ENCODE results near the gene P2RY12. TPM values are rescaled to one million over a fixed set of nuclear protein-coding genes. Genes with fewer than 3 reads are reported as not detected.

The P2RY12 gene
- total and polyA plus RNA-seq, 12 donors: 0.37 to 13.2 (median 2.6) TPM

GRCh38 chr3:151315136-151315535 is 69.4 kb downstream of the P2RY12 start:
- H3K27ac ChIP-seq: no peak overlapping the region
- no peak for TF ChIP-seq CTCF (IDR thresholded peaks at IDR 0.05)
- no peak for TF ChIP-seq POLR2A (IDR thresholded peaks at IDR 0.05)
- DNase-seq: no peak
- H3K4me1 ChIP-seq (replicated peaks in 1 of 2): peaks cover 6 to 22% of the 10 kb centered on the region in 2 donors
- intact Hi-C loops (cut with DNase I): no loop called here
- H3K9me3 ChIP-seq (replicated peaks in 1 of 3): no peaks in the 10 kb centered on the region
- no peaks in the 10 kb centered on the region for H3K27me3 ChIP-seq
- no peaks in the 10 kb centered on the region for H3K36me3 ChIP-seq (replicated peaks in 1 of 2)
- H3K4me3 ChIP-seq: no peak overlapping the region
- WGBS, 4 donors: 66 to 92% (median 91%) methylated on average over 2 of the region's 2 CpGs

GRCh38 chr3:151314593-151314992 is 70.0 kb downstream of the P2RY12 start:
- no peak overlapping the region for H3K4me3 ChIP-seq
- TF ChIP-seq POLR2A (IDR thresholded peaks at IDR 0.05): no peak
- TF ChIP-seq CTCF (IDR thresholded peaks at IDR 0.05): no peak
- no peak overlapping the region for H3K27ac ChIP-seq
- no peaks in the 10 kb centered on the region for H3K27me3 ChIP-seq
- WGBS, 4 donors: 95 to 100% (median 96%) methylated on average over 5 of the region's 5 CpGs
- no peaks in the 10 kb centered on the region for H3K36me3 ChIP-seq (replicated peaks in 1 of 2)
- DNase-seq: no peak
- no peaks in the 10 kb centered on the region for H3K9me3 ChIP-seq (replicated peaks in 1 of 3)
- H3K4me1 ChIP-seq (replicated peaks in 1 of 2): peaks cover under 1 to 16% of the 10 kb centered on the region in 2 donors
- intact Hi-C loops (cut with DNase I): no loop called here

GRCh38 chr3:151314137-151314536 is 70.4 kb downstream of the P2RY12 start:
- Histone ChIP-seq H3K27me3 (no peaks in the 10 kb centered on the region), H3K9me3 (replicated peaks in 1 of 3) (no peaks in the 10 kb centered on the region), H3K27ac (no peak overlapping the region), H3K4me3 (no peak overlapping the region), H3K36me3 (replicated peaks in 1 of 2) (no peaks in the 10 kb centered on the region), H3K4me1 (replicated peaks in 1 of 2) (peaks cover 0 to 14% of the 10 kb centered on the region in 2 donors)
- intact Hi-C loops (cut with DNase I): no loop called here
- TF ChIP-seq POLR2A (IDR thresholded peaks at IDR 0.05): no peak
- no peak for TF ChIP-seq CTCF (IDR thresholded peaks at IDR 0.05)
- DNase-seq: no peak
- 77 to 96% (median 93%) methylated on average over 2 of the region's 2 CpGs for WGBS, 4 donors

- DNase-seq: no peak
- TF ChIP-seq POLR2A (IDR thresholded peaks at IDR 0.05) (no peak), CTCF (IDR thresholded peaks at IDR 0.05) (no peak)
- Histone ChIP-seq H3K4me3 (no peak overlapping the region), H3K9me3 (replicated peaks in 1 of 3) (no peaks in the 10 kb centered on the region), H3K4me1 (replicated peaks in 1 of 2) (peaks cover 0 to 2% of the 10 kb centered on the region in 2 donors), H3K36me3 (replicated peaks in 1 of 2) (no peaks in the 10 kb centered on the region), H3K27me3 (no peaks in the 10 kb centered on the region), H3K27ac (no peak overlapping the region)
- intact Hi-C loops (cut with DNase I): no loop called here
- 95 to 98% (median 96%) methylated on average over 3 of the region's 3 CpGs for WGBS, 4 donors
These were observed 71.6 kb downstream of the P2RY12 start for GRCh38 chr3:151312972-151313371.
